Pancreas (tissue), 10 donors: Measurements from ENCODE around the gene TAS2R39. TPM values are rescaled to one million over a fixed set of nuclear protein-coding genes. Genes with fewer than 3 reads are reported as not detected.

Experiments
- ATAC-seq, 4 donors: fragments of 200-7000 bp; cut with Tn5 transposase; one replicate each; pipeline versions ENCODE4 v1.8.0 to v1.9.1; 2020; ENCODE audit warnings: mild to moderate bottlenecking in 4 of 4, moderate library complexity in 4 of 4
- DNase-seq, 6 donors: peaks; one replicate each; pipeline ENCODE4 v3.0.0-alpha.2; 2020
- FAIRE-seq: peaks from 2 replicates; lab custom pipeline; 2012; peaks lifted over from hg19 to GRCh38; lab: Jason Lieb, UNC
- H3K27ac ChIP-seq, 4 donors: fragments of 200-600 bp; sonication (generic); 1 replicate in 3 of 4; 2 replicates in 1 of 4; pipeline versions ENCODE4 v1.5.0 to v1.8.0; 2020
- H3K27me3 ChIP-seq, 4 donors: fragments of 200-600 bp; one replicate each; pipeline ENCODE4 v1.8.0; 2021
- H3K36me3 ChIP-seq, 3 donors: fragments of 200-600 bp; sonication (generic) in 1 of 3; one replicate each; pipeline versions ENCODE4 v1.5.0 to v1.8.0; 2020 to 2021
- H3K4me1 ChIP-seq, 3 donors: fragments of 200-600 bp; one replicate each; pipeline ENCODE4 v1.8.0; 2021
- H3K4me3 ChIP-seq, 4 donors: fragments of 200-600 bp; sonication (generic) in 2 of 4; one replicate each; pipeline versions ENCODE4 v1.5.0 to v1.8.0; 2020 to 2021
- H3K9me3 ChIP-seq, 4 donors: fragments of 200-600 bp; one replicate each; pipeline ENCODE4 v1.8.0; 2021
- WGBS, 2 donors: extraction: QIAGEN DNeasy Blood & Tissue Kit; methylation state at CpG; one replicate each; pipeline ENCODE4 v1.1.7; 2013; 5-methylcytosine and 5-hydroxymethylcytosine counted together
- intact Hi-C, 3 donors: fragments of 100-400 bp; cut with DNase I; formaldehyde crosslinking; loops; one replicate each; pipeline versions ENCODE4 v1.11.1 to v1.14.2; 2022
- polyA plus RNA-seq, 2 donors: library from polyadenylated mRNA; stranded (reverse); fragments of 200-250 nt; gene quantifications; one replicate each; pipeline ENCODE4 v1.2.3, GENCODE V29; 2013
- total RNA-seq, 6 donors: library from RNA; stranded (reverse); fragmentation: NEBNext Ultra II Directional in 4 of 6; extraction: Animal tissue kit (Norgen Biotek cat#: 25700) in 4 of 6; gene quantifications; one replicate each; pipeline versions ENCODE4 v1.2.1 to v1.2.4, GENCODE V29; 2021 to 2023
- TF ChIP-seq, protein P1 (sequence below), 4 donors: fragments of 200-600 bp; sonication (generic) in 3 of 4; IDR thresholded peaks; one replicate each; pipeline versions ENCODE4 v1.5.0 to v1.8.0; 2021; ENCODE audit warnings: antibody characterized with exemption in 4 of 4
- donor health status: healthy with polysubstance abuse.
- donor health status: DM: no; HTN: no; CAD: no; lungs with moderate emphysema.
- donor health status: DM: no; HTN: no; CAD: no.
- donor health status: control.
- donor health status: control.
- donor health status: Bipolar disorder and iron deficiency.
- donor health status: DM: yes; HTN: yes; CAD: no.
- donor health status: DM: no; HTN: no; CAD: no.
- donor health status: DM: no; HTN: no; CAD: no.
- donor health status: DM: yes; HTN: yes; CAD: no.

The TAS2R39 gene
- total and polyA plus RNA-seq, 8 donors: not detected

DNA sequence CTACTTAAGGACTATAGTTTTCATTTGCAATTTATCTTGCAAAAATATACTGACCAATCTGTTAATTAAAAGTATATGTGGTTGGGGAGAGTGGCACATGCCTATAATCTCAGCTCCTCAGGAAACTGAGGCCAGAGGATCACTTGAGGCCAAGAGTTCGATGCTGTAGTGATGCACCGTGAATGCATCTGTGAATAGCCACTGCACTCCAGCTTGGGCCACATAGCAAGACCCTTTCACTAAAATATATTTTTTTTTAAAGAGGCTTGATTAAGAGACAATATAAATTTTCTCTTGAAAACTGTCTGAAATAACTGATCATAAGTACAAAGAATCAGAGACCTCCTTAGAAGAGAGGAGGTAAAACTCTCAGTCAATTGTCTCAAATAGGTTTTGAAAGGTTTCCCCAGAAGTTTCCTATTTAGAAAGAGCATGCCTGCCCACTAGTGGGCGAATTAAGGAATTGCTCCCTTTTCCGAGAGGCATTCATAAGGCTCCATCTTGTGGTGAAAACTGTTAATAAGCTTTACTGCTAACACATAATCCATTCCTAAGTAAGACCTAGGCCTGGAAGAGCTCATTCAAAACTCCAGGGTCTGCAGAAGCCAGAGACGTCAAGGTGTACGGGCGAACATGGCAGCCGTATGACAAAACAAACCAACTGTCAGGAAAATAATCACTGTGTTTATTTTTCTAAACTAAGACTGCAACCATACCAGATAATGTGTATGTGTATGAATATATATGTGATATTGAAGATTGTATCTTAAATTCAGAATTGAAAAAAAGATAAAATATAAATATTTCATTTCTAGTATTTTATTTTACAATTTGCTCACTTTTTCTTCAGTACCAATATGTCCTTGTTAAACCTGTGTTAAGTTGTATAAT is 31.8 kb downstream of the TAS2R39 start:
- TF ChIP-seq, protein P1, sequence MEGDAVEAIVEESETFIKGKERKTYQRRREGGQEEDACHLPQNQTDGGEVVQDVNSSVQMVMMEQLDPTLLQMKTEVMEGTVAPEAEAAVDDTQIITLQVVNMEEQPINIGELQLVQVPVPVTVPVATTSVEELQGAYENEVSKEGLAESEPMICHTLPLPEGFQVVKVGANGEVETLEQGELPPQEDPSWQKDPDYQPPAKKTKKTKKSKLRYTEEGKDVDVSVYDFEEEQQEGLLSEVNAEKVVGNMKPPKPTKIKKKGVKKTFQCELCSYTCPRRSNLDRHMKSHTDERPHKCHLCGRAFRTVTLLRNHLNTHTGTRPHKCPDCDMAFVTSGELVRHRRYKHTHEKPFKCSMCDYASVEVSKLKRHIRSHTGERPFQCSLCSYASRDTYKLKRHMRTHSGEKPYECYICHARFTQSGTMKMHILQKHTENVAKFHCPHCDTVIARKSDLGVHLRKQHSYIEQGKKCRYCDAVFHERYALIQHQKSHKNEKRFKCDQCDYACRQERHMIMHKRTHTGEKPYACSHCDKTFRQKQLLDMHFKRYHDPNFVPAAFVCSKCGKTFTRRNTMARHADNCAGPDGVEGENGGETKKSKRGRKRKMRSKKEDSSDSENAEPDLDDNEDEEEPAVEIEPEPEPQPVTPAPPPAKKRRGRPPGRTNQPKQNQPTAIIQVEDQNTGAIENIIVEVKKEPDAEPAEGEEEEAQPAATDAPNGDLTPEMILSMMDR (IDR thresholded peaks at IDR 0.05): peak; percentile 97 to 98 (median 97)
- FAIRE-seq: peak; percentile 85
- peak in 4 of 6 donors; percentile 23 to 72 (median 38) for DNase-seq

DNA sequence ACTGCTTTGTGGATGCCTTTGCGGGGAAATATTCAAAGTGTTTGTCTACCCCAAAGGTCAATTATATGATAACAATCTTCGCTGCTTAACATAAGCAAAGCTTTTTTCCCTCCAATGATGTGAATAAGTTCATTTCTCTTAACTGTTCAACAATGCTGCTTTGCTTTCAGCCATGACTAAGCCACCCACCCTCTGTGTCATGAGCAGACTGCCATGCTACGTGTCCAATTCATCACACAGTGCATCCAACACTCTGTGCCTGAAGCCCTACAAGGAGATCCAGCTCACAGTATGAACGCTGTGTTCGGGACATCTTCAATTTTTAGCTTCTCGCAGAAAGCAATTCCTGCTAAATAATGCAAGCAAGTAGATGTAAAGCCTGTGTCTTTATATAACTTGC is 32.9 kb downstream of the TAS2R39 start:
- no peaks in the 10 kb centered on the region for H3K4me1 ChIP-seq
- H3K4me3 ChIP-seq: no peak overlapping the region
- TF ChIP-seq, protein P1 (IDR thresholded peaks at IDR 0.05): no peak
- no peaks in the 10 kb centered on the region for H3K27me3 ChIP-seq
- no peak for ATAC-seq
- H3K9me3 ChIP-seq: no peaks in the 10 kb centered on the region
- no peak overlapping the region for H3K27ac ChIP-seq
- no peak for FAIRE-seq
- no peaks in the 10 kb centered on the region for H3K36me3 ChIP-seq
- DNase-seq: no peak
- WGBS, 2 donors: 79 to 86% methylated on average over 6 of the region's 6 CpGs
- intact Hi-C loops: loop anchor here in 2 of 3 donors (10.0 kb wide), 2 partner anchors 201 to 341 kb away; no protein-coding TSS in a partner anchor

More for the DNA sequence above, 31.8 kb downstream of the TAS2R39 start:
- peak; percentile 60 to 100 (median 94) for ATAC-seq
- no peaks in the 10 kb centered on the region for H3K4me1 ChIP-seq
- no peak overlapping the region for H3K27ac ChIP-seq
- no peaks in the 10 kb centered on the region for H3K9me3 ChIP-seq
- no peak overlapping the region for H3K4me3 ChIP-seq
- H3K36me3 ChIP-seq: no peaks in the 10 kb centered on the region
- WGBS, 2 donors: 15 to 17% methylated on average over 8 of the region's 8 CpGs
- no peaks in the 10 kb centered on the region for H3K27me3 ChIP-seq
- intact Hi-C loops: loop anchor here (5.0 to 10.0 kb wide), 3 partner anchors 200 to 340 kb away; no protein-coding TSS in a partner anchor

DNA sequence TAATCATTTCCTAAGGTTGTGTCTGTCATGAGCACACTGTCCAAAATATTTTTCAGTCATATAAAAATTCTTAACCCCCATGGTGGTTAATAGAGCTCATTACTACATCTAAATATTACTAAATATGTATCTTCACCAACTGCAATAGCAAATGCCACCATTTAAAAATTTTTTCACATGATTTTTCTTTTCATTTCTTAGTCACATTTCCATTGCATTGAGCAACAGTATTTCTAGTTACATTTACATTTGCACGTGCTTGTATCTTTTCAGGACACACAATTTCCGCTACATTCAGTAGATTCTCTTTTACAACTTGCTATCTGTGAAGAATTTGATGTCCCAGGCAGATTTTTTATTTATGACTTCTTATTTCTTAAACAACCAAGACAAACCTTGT is 33.5 kb downstream of the TAS2R39 start:
- Histone ChIP-seq H3K4me1 (no peaks in the 10 kb centered on the region), H3K27me3 (no peaks in the 10 kb centered on the region), H3K27ac (no peak overlapping the region), H3K9me3 (no peaks in the 10 kb centered on the region), H3K36me3 (no peaks in the 10 kb centered on the region), H3K4me3 (no peak overlapping the region)
- no peak for FAIRE-seq
- TF ChIP-seq, protein P1 (IDR thresholded peaks at IDR 0.05): no peak
- intact Hi-C loops: loop anchor here in 2 of 3 donors (10.0 kb wide), 2 partner anchors 202 to 342 kb away; no protein-coding TSS in a partner anchor
- 74 to 82% methylated on average over 2 of the region's 2 CpGs for WGBS, 2 donors
- no peak for ATAC-seq
- no peak for DNase-seq

DNA sequence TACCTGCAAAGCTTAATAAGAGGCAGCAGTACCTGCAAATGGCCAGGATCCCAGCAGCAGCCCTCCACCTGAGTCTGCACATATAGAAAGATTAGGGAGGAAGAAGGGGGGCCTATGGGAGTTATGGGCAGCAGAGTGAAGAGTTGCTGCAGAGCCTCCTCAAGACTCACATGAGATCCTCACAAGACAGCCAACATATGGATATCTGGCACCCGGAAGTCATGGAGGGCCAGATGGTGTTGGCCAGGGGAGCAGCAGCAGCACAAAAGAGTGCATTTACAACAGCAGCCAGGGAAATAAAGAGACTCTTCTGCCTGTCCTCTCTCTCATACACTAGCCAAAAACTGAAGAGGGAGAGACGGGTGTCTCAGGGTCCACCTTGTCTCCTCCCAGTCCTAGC is 34.6 kb downstream of the TAS2R39 start:
- DNase-seq (no peak), FAIRE-seq (no peak), ATAC-seq (no peak)
- Histone ChIP-seq H3K27me3 (no peaks in the 10 kb centered on the region), H3K4me3 (no peak overlapping the region), H3K4me1 (no peaks in the 10 kb centered on the region), H3K27ac (no peak overlapping the region), H3K9me3 (no peaks in the 10 kb centered on the region), H3K36me3 (no peaks in the 10 kb centered on the region)
- 79 to 83% methylated on average over 2 of the region's 2 CpGs for WGBS, 2 donors
- intact Hi-C loops: loop anchor here in 2 of 3 donors (2.0 to 10.0 kb wide), 3 partner anchors 203 to 343 kb away; no protein-coding TSS in a partner anchor
- TF ChIP-seq, protein P1 (IDR thresholded peaks at IDR 0.05): no peak
